HG02840 (cell line): ENCODE results near the gene GNA15.
A peak's percentile ranks its signal among the peaks of the same experiment; 100 is the strongest.
"Not testable (repeated sequence)": the region's sequence is repeated elsewhere in the genome, so short reads cannot be mapped to it uniquely, and the experiment has no call there.

Source experiments
- ATAC-seq: cut with Tn5 transposase; IDR thresholded peaks from one replicate; pipeline ENCODE4 v1.9.1; 2021; ENCODE audit warnings: mild to moderate bottlenecking, moderate library complexity, moderate number of reproducible peaks; ENCODE audit not compliant: unreplicated experiment, low FRiP score

The GNA15 gene

GRCh38 chr19:3148503-3148902 is 12.7 kb downstream of the GNA15 start:
- ATAC-seq, result no peak

GRCh38 chr19:3149089-3149488 is 13.3 kb downstream of the GNA15 start:
- no peak for ATAC-seq

- no peak for ATAC-seq
Measured at GRCh38 chr19:3149526-3150505, 14.0 kb downstream of the GNA15 start.

- no peak for ATAC-seq
Measured at GRCh38 chr19:3150739-3151329, 15.0 kb downstream of the GNA15 start.

GRCh38 chr19:3151563-3152418 is 16.0 kb downstream of the GNA15 start:
- no peak for ATAC-seq

- no peak for ATAC-seq
Measured at GRCh38 chr19:3152419-3152780, 16.6 kb downstream of the GNA15 start.

- no peak for ATAC-seq
Measured at GRCh38 chr19:3153286-3154230, 17.7 kb downstream of the GNA15 start.

- ATAC-seq, result not testable (repeated sequence)
Measured at GRCh38 chr19:3154447-3154846, 18.6 kb downstream of the GNA15 start.

GRCh38 chr19:3154957-3155736 is 19.3 kb downstream of the GNA15 start:
- peak; percentile 65 for ATAC-seq

- no peak for ATAC-seq
Measured at GRCh38 chr19:3157096-3157845, 21.4 kb downstream of the GNA15 start.

GRCh38 chr19:3159565-3159964 is 23.7 kb downstream of the GNA15 start:
- ATAC-seq, result no peak

- no peak for ATAC-seq
Measured at GRCh38 chr19:3160219-3160618, 24.4 kb downstream of the GNA15 start.

- no peak for ATAC-seq
Measured at GRCh38 chr19:3161453-3161852, 25.6 kb downstream of the GNA15 start.

- ATAC-seq, result no peak
Measured at GRCh38 chr19:3162418-3163229, 26.8 kb downstream of the GNA15 start.

GRCh38 chr19:3163230-3163886 is 27.5 kb downstream of the GNA15 start:
- ATAC-seq, result no peak

- no peak for ATAC-seq
Measured at GRCh38 chr19:3163943-3164342, 28.1 kb downstream of the GNA15 start.
